HG02981 (cell line): ENCODE results near the gene PARD3.

Experiments used
- ATAC-seq: cut with Tn5 transposase; IDR thresholded peaks from one replicate; pipeline ENCODE4 v1.9.1; 2021; ENCODE audit warnings: mild to moderate bottlenecking, moderate library complexity; ENCODE audit not compliant: unreplicated experiment

Gene PARD3

DNA sequence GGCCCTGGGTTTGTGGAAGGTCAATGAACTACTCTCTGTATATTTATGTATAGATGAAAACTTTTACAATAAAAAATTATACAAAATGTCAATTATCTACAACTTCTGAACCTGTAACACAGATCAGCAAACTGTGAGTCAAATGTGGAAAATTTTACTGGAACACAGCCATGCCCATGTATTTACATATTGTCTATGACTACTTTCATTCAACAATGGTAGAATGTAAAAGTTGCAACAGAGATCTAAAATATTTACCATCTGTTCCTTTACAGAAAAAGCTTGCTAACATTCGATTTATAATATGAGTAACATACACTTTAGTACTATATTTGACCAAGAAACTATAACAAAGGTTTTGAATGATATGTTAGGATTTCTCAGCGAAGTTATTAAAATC, 481.6 kb downstream of the PARD3 start:
- ATAC-seq, result no peak

DNA sequence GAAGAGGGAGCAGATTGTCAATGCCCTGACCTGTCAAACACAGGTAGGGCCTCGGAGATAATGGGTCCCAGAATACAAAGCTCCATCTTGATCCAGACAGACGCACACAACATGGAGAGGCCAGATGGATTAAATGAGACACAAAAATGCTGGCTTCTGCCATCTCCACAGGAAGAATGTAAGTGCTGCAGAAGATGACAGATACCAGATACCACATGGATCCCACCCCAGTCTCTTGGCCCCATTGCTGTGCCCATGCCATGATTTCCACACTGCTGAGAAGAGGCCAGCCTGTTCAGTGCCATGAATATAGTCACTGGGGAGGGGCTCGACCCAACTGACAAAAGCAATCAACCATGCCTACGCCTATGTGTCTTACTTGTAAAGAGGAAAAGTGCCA, 487.9 kb downstream of the PARD3 start:
- ATAC-seq, result no peak

- no peak for ATAC-seq
These were observed 491.9 kb downstream of the PARD3 start for GRCh38 chr10:34323192-34323591.

DNA sequence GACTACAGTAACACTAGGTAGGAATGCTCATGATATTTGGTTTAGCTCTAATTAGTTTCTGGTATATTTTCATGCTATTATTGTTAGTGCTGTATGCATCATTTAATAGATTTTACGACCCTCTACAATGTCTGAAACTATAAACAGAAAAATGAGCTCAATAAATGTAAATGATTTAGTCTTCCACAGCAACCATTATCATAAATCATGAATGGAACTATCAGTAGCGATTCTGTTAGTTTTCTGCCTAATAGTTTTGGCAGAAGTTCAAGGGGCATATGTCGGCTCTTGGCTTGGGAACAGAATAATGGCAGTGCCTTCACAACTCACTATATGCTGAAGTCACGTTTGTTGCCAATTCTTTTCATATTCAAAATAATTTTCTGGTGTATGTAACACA, 494.8 kb downstream of the PARD3 start:
- no peak for ATAC-seq

DNA sequence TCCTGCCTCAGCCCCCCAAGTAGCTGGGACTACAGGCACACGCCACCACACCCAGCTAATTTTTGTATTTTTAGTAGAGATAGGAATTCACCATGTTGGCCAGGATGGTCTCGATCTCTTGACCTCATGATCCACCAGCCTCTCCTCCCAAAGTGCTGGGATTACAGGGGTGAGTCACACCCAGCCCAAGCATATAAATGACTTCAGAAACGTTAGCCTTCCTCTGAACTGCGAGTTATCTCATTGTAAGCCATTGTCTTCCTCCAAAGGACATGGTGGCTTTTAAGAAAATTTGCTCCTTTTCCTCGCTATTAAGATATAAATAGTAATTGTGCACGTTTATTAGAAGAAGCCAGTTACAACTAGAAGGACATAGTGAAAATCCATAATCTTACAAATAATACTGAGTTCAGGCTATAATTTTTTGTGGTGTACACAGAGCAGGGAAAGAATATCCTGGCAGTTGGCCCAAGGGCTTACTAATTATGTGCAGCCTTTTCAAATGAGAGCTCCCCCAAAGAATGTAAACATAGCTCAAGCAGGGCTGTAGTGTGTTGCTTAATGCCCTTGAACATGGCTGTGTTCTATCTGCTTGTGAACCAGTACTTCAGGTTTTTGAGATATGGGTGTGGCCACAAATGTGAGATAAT, 495.8 kb downstream of the PARD3 start:
- ATAC-seq, result no peak

DNA sequence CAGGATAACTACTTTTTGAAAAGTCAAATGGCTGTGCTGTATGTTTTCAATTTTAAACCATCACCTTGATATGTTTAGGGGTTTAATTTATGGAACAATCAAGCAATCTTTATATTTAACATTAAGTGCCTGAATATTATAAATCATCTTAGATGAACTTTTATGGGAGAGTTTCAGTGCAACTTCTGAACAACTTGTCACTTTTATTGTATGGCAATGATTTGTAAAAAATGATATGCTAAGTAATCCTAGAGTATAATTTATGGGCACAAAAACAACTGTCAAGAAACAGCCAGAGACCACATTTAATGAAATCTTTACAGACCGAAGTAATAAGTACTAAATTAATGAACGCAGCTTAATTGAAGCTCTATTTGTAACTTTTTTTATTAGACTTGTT, 498.9 kb downstream of the PARD3 start:
- ATAC-seq, result no peak

GRCh38 chr10:34314457-34314856, 500.6 kb downstream of the PARD3 start:
- ATAC-seq, result no peak

- ATAC-seq, result no peak
These were observed 501.2 kb downstream of the PARD3 start for GRCh38 chr10:34313888-34314287.

DNA sequence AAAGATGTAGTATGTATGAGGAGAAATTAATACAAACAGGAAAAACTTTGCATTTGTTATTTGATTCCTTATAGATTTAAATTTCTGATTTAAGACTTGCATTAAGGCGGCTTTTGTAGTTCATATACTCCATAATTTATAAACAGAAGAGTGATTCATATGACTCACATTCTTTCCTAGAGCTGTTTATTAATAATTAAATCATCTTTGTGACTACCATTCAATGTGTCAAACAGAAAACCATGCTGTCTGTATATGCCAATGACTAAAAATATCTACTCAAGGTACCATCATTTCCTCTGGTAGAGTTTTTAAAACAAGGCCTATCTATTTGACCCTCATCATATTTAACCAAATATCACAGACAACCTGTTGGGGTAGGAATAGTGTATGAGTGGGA, 501.7 kb downstream of the PARD3 start:
- ATAC-seq, result no peak

DNA sequence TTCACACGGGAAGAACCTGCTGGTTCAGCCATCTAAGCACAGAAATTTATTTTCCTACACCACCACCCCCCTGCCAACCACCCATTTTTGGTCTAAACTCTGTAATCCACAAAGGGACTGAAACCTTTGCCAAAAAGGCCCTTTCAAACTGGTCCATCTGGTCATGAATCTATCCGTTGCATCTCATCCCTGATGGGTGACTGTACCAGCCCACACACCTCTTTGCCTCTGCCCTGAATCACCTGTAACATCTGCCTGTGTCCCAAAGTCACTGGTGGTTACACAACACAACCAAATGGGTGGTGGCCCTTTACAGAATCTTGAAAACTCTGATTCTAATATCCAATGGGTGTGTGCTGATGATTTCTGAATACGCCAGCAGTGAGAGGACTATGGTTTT, 503.4 kb downstream of the PARD3 start:
- ATAC-seq, result no peak

GRCh38 chr10:34310234-34310633, 504.9 kb downstream of the PARD3 start:
- ATAC-seq, result no peak

DNA sequence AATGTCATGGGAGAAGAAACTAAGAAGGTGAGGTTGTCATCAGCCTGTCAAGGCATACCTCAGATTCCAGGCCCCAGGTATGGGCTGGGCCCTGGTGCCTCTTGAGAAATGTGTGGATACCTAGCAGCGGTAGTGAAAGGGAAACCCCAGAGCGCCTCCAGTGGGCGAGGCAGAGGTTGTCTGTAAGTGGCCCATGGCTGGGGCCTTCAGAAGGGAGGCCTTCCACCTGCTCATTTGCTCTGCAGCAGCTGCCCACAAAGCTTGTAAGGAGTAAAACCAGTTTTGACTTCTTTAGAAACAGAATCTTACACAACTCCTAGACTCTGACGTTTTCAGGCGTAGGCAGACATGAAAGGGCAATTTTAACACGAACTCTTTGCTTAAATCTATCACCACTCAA, 509.9 kb downstream of the PARD3 start:
- ATAC-seq, result peak; percentile 64

GRCh38 chr10:34303022-34303421, 512.1 kb downstream of the PARD3 start:
- ATAC-seq, result no peak

- ATAC-seq, result peak; percentile 59
These were observed 515.9 kb downstream of the PARD3 start for GRCh38 chr10:34299105-34299611.

- no peak for ATAC-seq
These were observed 516.7 kb downstream of the PARD3 start for GRCh38 chr10:34298346-34298818.

DNA sequence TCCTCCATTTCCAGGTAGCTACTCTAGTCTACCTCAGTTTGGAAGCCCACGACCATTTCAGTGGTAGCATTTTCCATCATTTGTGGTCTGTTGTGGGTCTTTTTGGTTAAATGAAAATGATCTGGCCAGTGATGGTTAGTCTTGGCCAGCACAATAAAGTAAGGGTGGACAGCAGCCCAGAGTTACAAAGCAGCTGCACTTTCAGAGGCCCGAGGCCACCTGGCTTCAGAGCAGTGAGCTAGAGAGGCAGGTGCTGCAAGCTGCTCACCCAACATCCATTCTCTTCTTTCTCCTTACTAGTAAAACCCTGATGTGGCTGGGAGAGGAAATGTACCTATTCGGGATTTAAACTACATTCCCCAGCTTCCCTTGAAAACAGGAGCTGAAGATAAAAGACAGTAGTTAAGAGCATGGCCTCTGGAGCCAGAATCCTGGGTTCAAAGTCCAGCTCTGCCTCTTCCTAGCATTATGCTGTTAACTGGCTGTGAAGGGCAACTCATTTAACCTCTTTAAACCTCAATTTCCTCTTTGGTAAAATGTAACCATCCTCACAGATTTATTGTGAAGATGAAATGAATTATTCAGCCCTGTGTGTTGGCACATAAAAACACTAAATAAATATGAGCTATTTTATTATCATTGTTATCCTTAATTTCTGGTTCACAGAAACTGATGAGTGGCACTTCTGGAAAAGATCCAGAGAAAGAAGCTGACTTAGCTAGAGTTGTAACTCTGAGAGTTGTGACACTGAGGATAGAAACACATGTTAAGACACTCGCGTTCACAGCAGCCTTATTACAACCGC, 517.4 kb downstream of the PARD3 start:
- ATAC-seq, result no peak

DNA sequence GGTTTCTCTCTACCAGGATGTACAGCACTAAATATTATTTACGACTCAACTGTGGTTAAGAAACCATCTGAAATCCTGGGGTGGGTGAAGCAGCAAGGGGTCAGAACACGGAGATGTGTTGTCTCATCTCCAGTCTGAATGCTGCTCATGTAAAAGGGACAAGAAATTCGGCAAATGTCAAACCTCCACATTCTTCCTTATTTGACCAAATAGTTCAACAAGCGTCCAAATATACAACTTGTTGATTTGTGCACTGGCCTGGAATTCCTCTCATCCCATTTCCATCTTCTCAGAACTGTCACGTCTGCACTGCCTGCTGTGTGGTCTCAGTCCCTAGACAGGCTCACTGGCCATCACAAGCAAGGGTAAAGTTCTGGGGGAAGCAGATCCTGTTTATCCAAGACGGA, 520.0 kb downstream of the PARD3 start:
- no peak for ATAC-seq

- no peak for ATAC-seq
These were observed 521.0 kb downstream of the PARD3 start for GRCh38 chr10:34294137-34294536.

- no peak for ATAC-seq
These were observed 522.4 kb downstream of the PARD3 start for GRCh38 chr10:34292675-34293074.

GRCh38 chr10:34292194-34292565, 522.9 kb downstream of the PARD3 start:
- ATAC-seq, result no peak

GRCh38 chr10:34291466-34292193, 523.5 kb downstream of the PARD3 start:
- ATAC-seq, result peak; percentile 93
